GM12865 (cell line): ENCODE measurements around the gene GPR82.

Experiments used
- DNase-seq: peaks from one replicate; pipeline ENCODE4 v3.0.0; 2010; ENCODE audit warnings: low read depth
- H3K4me3 ChIP-seq: 2 replicates; pipeline ENCODE4 v1.5.1; 2011; ENCODE audit warnings: mild to moderate bottlenecking, low read depth, low read length, control low read depth
- CTCF ChIP-seq: IDR thresholded peaks from 2 replicates; pipeline ENCODE4 v1.5.1; 2011; ENCODE audit warnings: low read length, control low read depth, low read depth, inconsistent platforms; ENCODE audit not compliant: insufficient read depth; ENCODE audit errors: missing control alignments

Gene GPR82

GRCh38 chrX:41728125-41728524 is 4.1 kb downstream of the GPR82 start:
- no peak overlapping the region for H3K4me3 ChIP-seq
- no peak for DNase-seq
- no peak for TF ChIP-seq CTCF

GRCh38 chrX:41730081-41730480 is 6.1 kb downstream of the GPR82 start:
- no peak overlapping the region for H3K4me3 ChIP-seq
- no peak for TF ChIP-seq CTCF
- no peak for DNase-seq

DNA sequence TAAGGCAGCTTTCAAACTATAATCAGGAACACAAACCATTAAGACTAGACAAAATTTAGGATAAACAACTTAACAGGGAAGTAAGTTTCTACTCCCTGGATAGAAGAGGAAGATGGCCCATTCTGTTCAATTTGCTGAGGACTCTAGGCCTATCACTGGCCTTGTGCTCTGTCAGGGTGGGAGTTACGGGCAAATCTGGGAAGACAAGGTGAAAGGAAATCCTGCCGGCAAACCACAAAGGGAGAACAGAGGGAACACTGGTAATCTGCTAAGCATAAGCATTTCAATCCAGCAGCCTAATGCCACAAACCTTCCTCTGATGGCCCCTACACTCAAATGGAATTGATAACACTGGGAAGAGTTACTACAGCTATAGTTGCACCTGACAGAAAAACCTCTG is 8.3 kb downstream of the GPR82 start:
- no peak for TF ChIP-seq CTCF
- H3K4me3 ChIP-seq: no peak overlapping the region
- no peak for DNase-seq

GRCh38 chrX:41733939-41734338 is 10.0 kb downstream of the GPR82 start:
- TF ChIP-seq CTCF: no peak
- DNase-seq: peak; percentile 90
- H3K4me3 ChIP-seq: no peak overlapping the region

- peak; percentile 43 for TF ChIP-seq CTCF
- H3K4me3 ChIP-seq: no peak overlapping the region
- DNase-seq: peak; percentile 28
Measured at GRCh38 chrX:41734530-41734929, 10.5 kb downstream of the GPR82 start.

DNA sequence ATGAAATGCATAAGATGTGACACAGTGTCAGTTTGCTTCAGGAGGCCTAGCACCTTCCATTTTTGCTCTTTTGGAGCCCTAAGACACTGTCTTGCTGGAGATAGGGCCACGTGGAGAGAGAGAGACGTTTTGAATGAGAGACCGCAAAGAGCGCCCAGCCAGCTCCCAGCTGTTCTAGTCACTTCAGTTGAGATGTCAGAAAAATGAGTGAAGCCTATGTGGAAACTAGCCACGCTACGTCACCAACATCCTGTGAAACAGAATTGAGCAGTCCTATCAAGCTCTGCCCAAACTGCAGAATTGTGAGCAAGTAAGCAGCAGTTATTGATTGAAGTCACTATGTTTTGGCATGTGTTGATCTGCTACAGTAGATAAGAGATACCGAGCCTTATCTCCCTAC is 13.1 kb downstream of the GPR82 start:
- TF ChIP-seq CTCF: no peak
- no peak overlapping the region for H3K4me3 ChIP-seq
- DNase-seq: no peak

DNA sequence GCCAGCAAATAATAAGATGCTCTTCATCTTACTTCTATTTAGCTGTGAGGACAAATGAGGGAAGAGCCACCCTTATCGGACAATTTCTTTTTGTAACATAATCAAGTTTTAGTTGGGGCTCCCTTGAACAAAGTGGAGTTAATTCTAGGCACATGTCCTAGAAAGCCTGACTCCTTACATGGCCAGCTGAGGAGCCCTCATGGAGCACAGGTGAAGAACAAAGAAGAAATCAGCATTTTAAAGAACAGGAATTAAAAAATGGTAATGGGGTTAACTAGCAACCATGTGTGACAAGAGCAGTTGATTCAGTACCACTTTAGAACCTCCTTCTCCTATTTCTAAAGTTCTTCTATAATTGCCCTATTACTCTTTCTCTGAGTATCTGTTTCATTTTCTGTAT is 15.9 kb downstream of the GPR82 start:
- H3K4me3 ChIP-seq: no peak overlapping the region

More for the DNA sequence above, 15.9 kb downstream of the GPR82 start:
- no peak for DNase-seq
- TF ChIP-seq CTCF: no peak
